GM21529 (cell line): ENCODE measurements around the gene STATH.
"Not testable (repeated sequence)": the region's sequence is repeated elsewhere in the genome, so short reads cannot be mapped to it uniquely, and the experiment has no call there.

ENCODE experiments used
- ATAC-seq: cut with Tn5 transposase; IDR thresholded peaks from one replicate; pipeline ENCODE4 v1.9.1; 2021; ENCODE audit not compliant: unreplicated experiment

STATH gene, protein sequence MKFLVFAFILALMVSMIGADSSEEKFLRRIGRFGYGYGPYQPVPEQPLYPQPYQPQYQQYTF

GRCh38 chr4:69995526-69996016 lies at the start of gene STATH:
Gene STATH (plus strand): TSS chr4:69995966. CDS start chr4:69998438, 2,472 bp downstream.
- ATAC-seq = no peak

- no peak for ATAC-seq
Measured at GRCh38 chr4:69951602-69952001, 44.2 kb upstream of the STATH start.

- ATAC-seq = no peak
Measured at GRCh38 chr4:69957209-69957608, 38.6 kb upstream of the STATH start.

- ATAC-seq = no peak
Measured at GRCh38 chr4:69965628-69966027, 30.1 kb upstream of the STATH start, which contains the start of gene CSN2. Gene CSN2 (minus strand): TSS chr4:69965728. CDS start chr4:69960995, 4,733 bp downstream.

GRCh38 chr4:69970071-69970470 lies 25.7 kb upstream of the STATH start:
- ATAC-seq = no peak

GRCh38 chr4:69974631-69975030 lies 21.1 kb upstream of the STATH start:
- ATAC-seq = no peak

- ATAC-seq = no peak
Measured at GRCh38 chr4:69977582-69977981, 18.2 kb upstream of the STATH start.

DNA sequence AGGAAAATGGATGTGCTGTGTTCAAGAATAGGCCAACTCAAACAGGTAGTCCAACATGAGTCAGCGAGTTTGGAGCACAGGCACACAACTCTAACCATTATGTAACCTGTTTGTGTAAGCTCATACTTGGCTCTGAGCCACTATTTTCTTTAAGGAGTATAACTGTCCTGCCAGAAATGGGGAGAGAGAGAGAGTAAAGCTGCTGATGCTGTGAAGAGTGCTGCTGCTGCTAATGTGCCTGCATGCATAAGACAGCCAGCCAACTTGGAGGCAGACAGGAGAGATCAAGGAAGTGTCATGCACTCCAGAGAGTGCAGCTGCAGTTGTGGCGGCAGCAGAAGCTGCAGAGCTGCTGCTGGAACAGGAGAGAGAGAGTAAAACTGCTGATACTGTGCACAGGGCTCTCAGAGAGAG lies 11.7 kb upstream of the STATH start:
- peak; percentile 64 for ATAC-seq

DNA sequence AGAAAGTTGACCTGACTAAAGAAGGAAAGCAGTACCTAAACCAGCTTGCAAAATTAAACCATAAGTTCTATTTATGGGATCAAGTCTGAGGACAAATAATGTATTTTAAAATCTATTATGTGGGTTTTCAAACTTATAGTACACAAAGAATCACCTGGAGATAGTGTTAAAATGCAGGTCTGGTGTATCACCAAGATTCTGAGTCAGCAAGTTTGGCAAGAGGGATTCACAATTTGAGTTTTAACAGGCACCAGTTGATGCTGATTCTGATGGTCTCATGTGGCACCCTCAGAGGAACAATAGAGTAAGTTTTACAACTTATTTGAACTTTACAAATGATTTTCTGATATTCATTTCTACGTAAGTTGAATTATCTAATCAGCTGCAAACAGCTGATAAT lies 9.1 kb upstream of the STATH start:
- no peak for ATAC-seq

DNA sequence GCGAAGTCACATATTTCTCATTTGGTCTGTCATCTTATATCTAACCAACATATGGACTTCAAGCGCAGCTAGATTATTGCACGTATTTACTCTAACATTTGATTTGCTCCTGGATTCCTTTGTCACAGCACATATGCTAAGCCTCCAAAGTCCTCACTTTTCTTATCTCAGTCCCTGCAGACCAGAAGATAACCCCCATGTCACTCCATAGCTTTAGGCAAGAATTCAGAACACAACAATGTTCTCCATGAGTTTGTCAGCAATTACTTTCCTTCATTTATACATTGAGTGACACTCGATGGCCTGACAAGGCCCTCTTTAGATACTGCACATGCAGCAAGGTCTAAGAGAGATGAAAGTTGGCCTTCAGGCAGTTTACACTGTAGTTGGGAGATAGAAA lies 4.8 kb upstream of the STATH start:
- ATAC-seq = no peak

GRCh38 chr4:69994782-69995181 lies 984 bp upstream of the STATH start:
- no peak for ATAC-seq

- ATAC-seq = no peak
Measured at GRCh38 chr4:69999420-69999819, 3.7 kb downstream of the STATH start.

GRCh38 chr4:70000711-70001110 lies 4.9 kb downstream of the STATH start:
- no peak for ATAC-seq

DNA sequence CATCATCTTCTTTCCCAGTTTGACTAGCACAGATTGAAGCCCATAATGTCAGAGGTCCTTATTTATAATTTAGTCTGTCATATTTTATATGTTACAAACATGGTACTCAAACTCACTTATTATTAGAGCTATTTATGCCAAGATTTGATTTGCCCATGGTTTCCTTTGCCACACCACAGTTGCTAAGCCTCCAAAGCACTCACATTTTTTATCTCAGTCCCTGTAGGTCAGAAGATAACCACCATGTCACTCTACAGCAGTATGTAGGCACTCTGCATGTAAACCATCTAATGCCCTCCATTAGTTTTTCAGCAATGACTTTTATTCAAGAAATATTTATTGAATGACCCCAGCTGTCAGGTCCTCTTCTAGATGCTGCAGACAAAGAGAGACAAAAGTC lies 6.7 kb downstream of the STATH start:
- ATAC-seq = no peak

- ATAC-seq = no peak
Measured at GRCh38 chr4:70008771-70009170, 13.0 kb downstream of the STATH start.

DNA sequence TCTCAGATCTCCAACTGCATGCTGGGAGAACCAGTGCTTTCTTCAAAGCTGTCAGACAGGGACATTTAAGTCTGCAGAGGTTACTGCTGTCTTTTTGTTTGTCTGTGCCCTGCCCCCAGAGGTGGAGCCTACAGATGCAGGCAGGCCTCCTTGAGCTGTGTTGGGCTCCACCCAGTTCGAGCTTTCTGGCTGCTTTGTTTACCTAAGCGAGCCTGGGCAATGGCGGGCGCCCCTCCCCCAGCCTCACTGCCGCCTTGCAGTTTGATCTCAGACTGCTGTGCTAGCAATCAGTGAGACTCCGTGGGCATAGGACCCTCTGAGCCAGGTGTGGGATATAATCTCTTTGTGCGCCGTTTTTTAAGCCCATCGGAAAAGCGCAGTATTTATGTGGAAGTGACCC lies 23.2 kb downstream of the STATH start:
- not testable (repeated sequence) for ATAC-seq

DNA sequence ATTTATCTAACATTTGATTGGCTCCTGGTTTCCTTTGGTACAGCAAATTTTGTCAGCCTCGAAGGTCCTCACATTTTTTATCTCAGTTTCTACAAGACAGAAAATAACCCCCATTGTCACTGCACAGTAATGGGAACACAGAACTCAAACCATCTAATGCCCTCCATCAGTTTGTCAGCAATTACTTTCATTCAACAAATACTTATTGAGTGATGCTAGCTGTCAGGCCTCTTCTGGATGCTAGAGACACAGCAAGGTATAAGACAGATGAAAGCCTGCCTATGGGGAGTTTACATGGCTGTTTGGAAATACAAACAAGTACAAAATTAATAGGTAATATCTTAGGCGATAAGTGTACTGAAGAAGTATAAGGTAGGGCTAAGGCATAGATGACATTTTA lies 27.5 kb downstream of the STATH start:
- ATAC-seq = no peak

DNA sequence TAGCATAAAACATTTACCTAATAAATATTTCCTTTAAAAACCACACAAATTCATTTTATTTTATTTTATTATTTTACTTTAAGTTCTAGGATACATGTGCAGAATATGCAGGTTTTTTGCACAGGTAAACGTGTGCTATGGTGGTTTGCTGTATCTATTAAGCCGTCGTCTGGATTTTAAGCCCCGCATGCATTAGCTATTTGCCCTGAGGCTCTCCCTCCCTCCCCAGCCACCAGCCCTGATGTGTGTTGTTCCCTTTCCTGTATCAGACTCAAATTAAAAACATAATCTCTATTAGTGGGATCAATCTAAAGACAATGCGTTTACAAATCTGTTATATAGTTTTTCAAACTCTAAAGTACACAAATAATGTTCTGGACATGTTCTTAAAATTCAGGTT lies 31.2 kb downstream of the STATH start:
- no peak for ATAC-seq

GRCh38 chr4:70028159-70028558 lies 32.4 kb downstream of the STATH start, which contains the start of gene HTN3:
Gene HTN3 (plus strand): TSS chr4:70028459. CDS start chr4:70030741, 2,282 bp downstream.
- not testable (repeated sequence) for ATAC-seq

- ATAC-seq = not testable (repeated sequence)
Measured at GRCh38 chr4:70037559-70037958, 41.8 kb downstream of the STATH start.

- not testable (repeated sequence) for ATAC-seq
Measured at GRCh38 chr4:70039928-70040327, 44.2 kb downstream of the STATH start.

DNA sequence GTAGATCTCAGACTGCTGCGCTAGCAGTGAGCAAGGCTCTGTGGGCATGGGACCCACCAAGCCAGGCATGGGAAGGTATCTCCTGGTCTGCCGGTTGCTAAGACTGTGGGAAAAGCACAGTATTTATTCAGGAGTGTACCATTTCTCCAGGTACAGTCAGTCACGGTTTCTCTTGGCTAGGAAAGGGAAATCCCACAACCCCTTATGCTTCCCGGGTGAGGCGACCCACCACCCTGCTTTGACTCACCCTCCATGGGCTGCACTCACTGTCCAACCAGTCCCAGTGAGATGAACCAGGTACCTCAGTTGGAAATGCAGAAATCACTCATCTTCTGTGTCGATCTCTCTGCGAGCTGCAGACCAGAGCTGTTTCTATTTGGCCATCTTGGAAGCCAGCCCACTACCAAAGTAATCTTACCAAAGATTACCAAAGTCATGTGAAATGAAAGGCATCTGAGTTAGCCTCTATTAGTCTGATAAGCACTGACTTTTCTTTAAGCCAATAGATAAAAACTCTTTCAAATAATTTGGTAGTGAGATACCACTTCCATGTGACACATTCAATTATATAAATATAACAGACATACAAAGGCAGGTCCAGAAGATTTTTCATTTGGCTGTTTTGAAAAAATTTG lies 46.0 kb downstream of the STATH start:
- no peak for ATAC-seq

DNA sequence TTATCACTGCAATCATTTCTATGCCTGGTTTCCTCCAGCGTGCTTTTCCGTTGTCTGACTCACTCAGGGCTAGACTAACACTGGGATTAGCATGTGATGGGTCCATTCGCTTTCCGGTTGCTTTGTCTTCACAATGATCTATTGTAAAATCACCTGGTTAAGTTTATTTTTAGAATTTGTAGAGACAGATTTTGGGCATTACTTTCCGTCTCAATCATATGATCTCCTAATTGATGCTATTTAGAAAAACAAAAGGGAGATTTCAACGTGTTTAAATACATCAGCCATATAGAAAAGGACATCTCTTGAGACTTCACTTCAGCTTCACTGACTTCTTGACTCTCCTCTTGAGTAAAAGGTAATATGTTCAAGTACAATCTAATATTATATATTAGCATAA lies 54.4 kb downstream of the STATH start, which contains the start of gene HTN1:
Gene HTN1, plus strand, starts transcription at position 301 of the 400 bp plus-strand sequence. CDS start 2,639 bp downstream, outside the sequence.
- not testable (repeated sequence) for ATAC-seq
